DMS114 treated with DMSO at 0.1 percent for 48 hours (cell line): Measurements from ENCODE around the gene PATJ.
A peak's percentile ranks its signal among the peaks of the same experiment; 100 is the strongest.
"Not testable (repeated sequence)": the region's sequence is repeated elsewhere in the genome, so short reads cannot be mapped to it uniquely, and the experiment has no call there.

Experiments
- DNase-seq: peaks from one replicate; lab custom pipeline; 2025; ENCODE audit not compliant: unreplicated experiment; lab: John Stamatoyannopoulos, UW

Gene PATJ

GRCh38 chr1:62144238-62144831 lies 402.1 kb downstream of the PATJ start:
- DNase-seq: peak; percentile 25

- DNase-seq: no peak
Observed at GRCh38 chr1:62159940-62160348, 417.7 kb downstream of the PATJ start.

DNA sequence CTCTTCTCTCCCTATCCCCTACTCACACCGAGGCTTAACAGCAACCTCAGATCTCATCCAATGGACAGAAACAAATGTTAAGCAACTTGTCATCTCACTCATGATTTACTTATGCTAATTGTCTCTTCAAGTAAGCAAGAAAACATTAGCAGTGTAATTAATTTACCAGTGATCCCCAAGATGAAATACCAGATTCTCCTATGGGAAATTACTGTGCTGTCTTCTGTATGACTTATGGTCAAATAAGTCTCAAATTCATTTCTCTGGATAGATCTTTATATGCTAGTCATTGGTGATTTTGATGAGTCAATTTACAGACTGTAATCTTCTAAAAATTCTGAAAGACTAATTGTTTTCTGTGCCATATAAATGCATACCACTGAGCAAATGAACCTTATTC lies 419.4 kb downstream of the PATJ start:
- no peak for DNase-seq

GRCh38 chr1:62170380-62170779 lies 428.1 kb downstream of the PATJ start:
- not testable (repeated sequence) for DNase-seq

GRCh38 chr1:62175568-62176179 lies 433.4 kb downstream of the PATJ start:
- DNase-seq: peak; percentile 59

DNA sequence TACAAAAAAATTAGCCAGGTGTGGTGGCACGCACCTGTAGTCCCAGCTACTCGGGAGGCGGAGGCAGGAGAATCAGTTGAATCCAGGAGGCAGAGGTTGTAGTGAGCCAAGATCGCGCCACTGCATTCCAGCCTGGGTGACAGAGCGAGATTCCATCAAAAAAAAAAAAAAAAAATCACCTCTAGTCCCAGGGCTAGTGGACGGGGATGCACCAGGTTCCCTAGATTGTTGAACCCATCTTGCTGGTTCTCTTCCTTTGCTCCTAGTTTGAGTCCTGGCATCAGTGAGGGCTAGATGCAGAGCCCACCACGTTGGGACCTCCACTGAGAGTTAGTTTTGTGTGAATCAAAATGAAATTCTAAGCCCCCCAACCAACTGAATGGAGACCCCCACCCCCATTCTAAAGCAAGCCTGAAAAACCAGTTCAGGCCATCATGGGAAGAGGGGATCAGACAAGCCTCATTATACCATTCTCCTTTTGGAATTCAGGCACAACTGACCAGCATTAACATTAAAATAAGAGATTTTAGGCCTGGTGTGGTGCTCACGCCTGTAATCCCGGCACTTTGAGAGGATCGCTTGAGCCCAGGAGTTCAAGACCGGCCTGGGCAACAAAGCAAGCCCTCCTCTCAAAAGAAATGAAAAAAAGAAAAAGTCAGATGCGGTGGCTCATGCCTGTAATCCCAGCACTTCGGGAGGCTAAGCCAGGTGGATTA lies 434.5 kb downstream of the PATJ start:
- DNase-seq: no peak

- no peak for DNase-seq
Observed at GRCh38 chr1:62177621-62178020, 435.3 kb downstream of the PATJ start.

DNA sequence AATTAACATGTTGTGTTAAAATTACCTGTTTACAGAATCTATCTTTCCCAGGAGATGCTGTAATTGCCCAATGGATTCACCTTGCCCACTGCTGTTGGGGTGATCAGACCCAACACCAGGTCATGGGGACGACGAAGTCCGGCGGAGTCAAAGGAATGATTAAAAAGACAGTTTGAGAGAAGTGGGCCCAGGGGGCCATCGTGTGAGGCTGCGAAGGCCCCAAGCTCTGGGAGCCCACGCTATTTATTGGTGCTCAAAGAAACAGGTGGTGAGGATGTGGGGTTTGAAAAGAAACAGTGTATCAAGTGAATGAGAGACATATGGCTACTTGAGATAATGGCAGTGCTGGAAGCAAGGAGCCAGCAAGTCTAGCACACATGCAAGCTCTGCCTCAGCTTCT lies 436.1 kb downstream of the PATJ start:
- no peak for DNase-seq

GRCh38 chr1:62180054-62180453 lies 437.8 kb downstream of the PATJ start:
- DNase-seq: not testable (repeated sequence)

DNA sequence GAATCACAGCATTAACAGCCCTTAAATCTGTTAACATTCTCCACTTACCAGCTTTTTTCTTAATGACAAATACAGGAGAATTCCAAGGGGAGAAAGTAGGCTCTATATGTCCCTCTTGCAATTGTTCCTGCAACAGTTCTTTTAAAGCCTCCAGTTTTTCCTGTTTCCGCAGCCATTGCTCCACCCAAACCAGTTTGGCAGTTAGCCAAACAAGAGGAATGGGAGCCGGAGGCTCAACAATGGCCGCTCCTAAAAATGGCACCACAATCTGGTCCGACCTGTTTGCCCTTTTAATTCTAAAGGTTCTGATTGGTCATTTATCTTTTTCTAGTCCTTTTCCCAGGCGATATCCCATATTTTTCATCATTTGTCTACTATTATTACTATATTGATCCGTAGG lies 438.4 kb downstream of the PATJ start:
- DNase-seq: no peak

DNA sequence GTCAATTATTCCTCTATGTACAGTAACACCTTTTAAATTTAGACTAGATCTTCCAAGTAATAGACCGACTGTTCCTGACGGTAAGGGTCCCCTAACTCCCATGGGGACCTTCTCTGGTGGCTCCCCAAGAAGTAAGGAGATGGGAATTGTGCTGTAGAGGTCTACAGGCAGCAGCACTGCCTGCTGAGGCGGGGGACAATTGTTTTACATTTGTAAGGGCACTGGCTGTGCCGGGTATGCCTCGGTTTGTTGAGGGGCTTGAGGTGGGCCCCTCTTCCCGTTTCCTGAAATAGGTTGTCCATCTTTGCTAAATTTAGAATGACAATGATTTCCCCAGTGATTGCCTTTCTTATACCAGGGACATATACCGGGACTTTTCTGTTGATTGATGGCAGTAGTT lies 439.3 kb downstream of the PATJ start:
- DNase-seq: no peak

GRCh38 chr1:62182157-62182556 lies 439.9 kb downstream of the PATJ start:
- not testable (repeated sequence) for DNase-seq

DNA sequence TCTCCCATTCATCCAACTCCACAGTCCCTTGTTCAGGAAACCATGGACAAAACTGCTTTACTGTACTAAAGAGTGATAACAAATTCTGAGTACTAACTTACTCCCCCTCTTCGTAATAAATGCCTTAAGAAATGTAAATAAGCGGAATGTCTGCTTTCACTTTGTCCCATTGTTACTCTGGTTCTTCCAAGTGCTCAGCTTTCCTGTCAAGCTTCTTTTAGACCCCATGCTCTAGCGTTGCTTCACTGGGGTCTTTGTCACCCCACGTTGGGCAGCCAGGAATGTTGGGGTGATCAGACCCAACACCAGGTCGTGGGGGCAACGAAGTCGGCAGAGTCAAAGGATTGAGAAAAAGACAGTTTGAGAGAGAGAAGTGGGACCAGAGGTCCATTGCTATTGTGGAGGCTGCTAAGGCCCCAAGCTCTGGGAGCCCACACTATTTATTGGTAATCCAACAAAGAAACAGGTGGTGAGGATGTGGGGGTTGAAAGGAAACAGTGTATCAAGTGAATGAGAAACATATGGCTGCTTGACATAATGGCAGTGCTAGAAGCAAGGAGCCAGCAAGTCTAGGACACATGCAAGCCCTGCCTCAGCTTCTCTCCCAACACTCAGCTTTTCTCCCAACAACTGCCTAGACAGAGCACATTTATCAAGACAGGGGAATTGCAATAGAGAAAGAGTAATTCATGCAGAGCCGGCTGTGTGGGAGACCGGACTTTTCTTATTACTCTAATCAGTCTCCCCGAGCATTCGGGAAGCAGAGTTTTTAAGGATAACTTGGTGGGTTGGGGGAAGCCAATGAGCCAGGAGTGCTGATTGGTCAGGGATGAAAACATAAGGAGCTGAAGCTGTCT lies 441.1 kb downstream of the PATJ start:
- DNase-seq: not testable (repeated sequence)

DNA sequence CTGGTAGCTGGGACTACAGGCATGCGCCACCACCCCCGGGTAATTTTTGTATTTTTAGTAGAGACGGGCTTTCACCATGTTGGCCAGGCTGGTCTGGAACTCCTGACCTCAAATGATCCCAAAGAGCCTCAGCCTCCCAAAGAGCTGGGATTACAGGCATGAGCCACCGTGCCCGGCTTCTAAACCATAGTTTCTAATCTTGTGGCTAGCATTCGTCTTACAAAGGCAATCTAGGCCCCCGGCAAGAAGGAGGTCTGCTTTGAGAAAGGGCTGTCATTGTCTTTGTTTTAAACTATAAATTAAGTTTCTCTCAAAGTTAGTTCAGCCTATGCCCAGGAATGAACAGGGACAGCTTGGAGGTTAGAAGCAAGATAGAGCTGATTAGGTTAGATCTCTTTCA lies 442.1 kb downstream of the PATJ start:
- no peak for DNase-seq

DNA sequence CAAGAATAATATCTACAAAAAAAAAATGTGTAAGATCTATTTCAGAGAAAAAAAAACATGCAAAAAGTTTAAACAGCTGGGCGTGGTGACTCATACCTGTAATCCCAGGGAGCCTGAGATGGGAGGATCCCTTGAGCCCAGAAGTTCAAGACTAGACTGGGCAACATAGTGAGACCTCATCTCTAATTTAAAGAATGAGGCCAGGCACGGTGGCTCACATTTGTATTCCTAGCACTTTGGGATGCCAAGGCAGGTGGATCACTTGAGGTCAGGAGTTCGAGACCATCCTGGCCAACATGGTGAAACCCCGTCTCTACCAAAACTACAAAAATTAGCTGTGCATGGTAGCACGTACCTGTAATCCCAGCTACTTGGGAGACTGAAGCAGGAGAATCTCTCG lies 443.0 kb downstream of the PATJ start:
- DNase-seq: not testable (repeated sequence)

- DNase-seq: no peak
Observed at GRCh38 chr1:62185677-62186076, 443.4 kb downstream of the PATJ start.

DNA sequence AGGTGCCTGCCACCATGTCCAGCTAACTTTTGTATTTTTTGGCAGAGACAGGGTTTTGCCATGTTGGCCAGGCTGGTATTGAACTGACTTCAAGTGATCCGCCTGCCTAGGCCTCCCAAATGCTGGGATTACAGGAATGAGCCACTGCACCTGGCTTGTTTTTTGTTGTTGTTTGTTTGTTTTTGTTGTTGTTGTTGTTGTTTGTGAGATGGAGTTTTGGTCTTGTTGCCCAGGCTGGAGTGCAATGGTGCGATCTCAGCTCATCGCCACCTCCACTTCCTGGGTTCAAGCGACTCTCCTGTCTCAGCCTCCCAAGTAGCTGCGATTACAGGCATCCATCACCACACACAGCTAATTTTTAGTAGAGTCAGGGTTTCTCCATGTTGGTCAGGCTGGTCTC lies 445.3 kb downstream of the PATJ start:
- no peak for DNase-seq

DNA sequence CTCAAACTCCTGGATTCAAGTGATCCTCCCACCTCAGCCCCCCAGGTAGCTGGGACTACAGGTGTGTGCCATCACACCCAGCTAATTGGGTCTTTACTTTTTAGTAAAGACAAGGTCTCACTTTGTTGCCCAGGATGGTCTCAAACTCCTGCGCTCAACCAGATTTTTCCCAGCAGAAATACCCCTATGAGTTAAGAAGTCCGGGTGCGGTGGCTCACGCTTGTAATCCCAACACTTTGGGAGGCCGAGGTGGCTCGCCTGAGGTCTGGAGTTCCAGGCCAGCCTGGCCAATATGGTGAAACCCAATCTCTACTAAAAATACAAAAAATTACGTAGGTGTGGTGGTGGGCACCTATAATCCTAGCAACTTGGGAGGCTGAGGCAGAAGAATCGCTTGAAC lies 445.8 kb downstream of the PATJ start:
- no peak for DNase-seq

GRCh38 chr1:62194651-62195544 lies 452.6 kb downstream of the PATJ start, which contains the start of gene L1TD1:
Gene L1TD1, plus strand, starts transcription at chr1:62194849. Its CDS starts 11,780 bp downstream, at chr1:62206629.
- no peak for DNase-seq

- no peak for DNase-seq
Observed at GRCh38 chr1:62196086-62196690, 453.9 kb downstream of the PATJ start.
